Measurements from ENCODE around the gene OR3A2.
"Not testable (repeated sequence)": the region's sequence is repeated elsewhere in the genome, so short reads cannot be mapped to it uniquely, and the experiment has no call there.

DNA sequence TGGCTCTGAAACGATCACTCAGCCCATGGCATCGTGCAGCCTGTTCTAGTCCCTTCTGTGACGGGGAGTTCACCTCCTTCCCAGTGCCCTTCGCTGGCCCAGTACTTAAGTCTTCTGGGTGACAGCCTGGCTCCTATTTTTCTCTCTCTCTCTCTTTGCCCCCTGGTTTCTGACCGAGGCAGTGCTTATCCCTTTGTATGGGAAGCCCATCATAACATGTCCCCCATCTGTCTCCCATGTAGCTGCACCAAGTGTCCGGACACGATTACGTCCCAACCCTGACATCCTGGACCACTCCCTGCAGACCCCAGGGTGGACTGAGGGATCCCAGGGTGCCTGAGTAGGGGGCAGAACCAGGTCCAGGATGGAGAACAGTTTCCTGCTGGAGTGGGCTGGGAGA is 153.8 kb downstream of the OR3A2 start:
- TF ChIP-seq CTCF (IDR thresholded peaks at IDR 0.05 in 2 of 3, conservative IDR thresholded peaks at IDR 0.05 in 1 of 3; ENCODE audit: borderline replicate concordance in 1 of 3, insufficient read depth in 1 of 3, low read depth in 2 of 3, low read length in 2 of 3); CEBPB (IDR thresholded peaks at IDR 0.05; ENCODE audit: low read depth); EZH2 (IDR thresholded peaks at IDR 0.05); POLR2A (IDR thresholded peaks at IDR 0.05; ENCODE audit: borderline replicate concordance, extremely low read depth, insufficient read depth, insufficient read length); EZH2phosphoT487 (IDR thresholded peaks at IDR 0.05; ENCODE audit: borderline replicate concordance); ZFX (IDR thresholded peaks at IDR 0.05); REST (IDR thresholded peaks at IDR 0.05; ENCODE audit: low read depth); SP1 (IDR thresholded peaks at IDR 0.05; ENCODE audit: low read depth); POLR2AphosphoS5 (IDR thresholded peaks at IDR 0.05; ENCODE audit: low read depth, low read length): not testable (repeated sequence)
- TF ChIP-seq, protein P1, sequence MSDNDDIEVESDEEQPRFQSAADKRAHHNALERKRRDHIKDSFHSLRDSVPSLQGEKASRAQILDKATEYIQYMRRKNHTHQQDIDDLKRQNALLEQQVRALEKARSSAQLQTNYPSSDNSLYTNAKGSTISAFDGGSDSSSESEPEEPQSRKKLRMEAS (IDR thresholded peaks at IDR 0.05) = not testable (repeated sequence)

Data from HCT116 (cell line).